ENCODE data around the gene RASGEF1B.

RASGEF1B gene

DNA sequence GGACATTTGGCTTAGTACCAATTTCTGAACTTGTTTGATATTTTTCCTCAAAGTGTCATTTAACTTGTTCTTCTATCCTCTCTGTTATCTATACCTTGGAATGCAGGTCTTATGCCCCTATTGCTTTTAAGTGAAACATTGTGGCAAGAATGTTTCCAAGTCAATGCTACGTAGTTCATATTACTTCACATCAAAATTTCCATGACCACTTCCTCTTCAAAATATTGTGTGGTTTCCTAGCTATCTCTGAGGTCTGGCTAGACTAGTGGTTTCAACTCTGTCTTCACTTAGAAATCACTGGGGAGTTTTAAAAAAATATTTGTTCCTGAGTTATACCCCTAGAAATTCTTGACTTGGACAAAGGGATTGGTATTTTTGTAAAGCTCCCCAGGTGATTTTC lies 20.2 kb upstream of the RASGEF1B start:
- H3K4me1 ChIP-seq (ENCODE audit: low read length): peaks cover 50% of the 10 kb centered on the region
- TF ChIP-seq, protein P1, sequence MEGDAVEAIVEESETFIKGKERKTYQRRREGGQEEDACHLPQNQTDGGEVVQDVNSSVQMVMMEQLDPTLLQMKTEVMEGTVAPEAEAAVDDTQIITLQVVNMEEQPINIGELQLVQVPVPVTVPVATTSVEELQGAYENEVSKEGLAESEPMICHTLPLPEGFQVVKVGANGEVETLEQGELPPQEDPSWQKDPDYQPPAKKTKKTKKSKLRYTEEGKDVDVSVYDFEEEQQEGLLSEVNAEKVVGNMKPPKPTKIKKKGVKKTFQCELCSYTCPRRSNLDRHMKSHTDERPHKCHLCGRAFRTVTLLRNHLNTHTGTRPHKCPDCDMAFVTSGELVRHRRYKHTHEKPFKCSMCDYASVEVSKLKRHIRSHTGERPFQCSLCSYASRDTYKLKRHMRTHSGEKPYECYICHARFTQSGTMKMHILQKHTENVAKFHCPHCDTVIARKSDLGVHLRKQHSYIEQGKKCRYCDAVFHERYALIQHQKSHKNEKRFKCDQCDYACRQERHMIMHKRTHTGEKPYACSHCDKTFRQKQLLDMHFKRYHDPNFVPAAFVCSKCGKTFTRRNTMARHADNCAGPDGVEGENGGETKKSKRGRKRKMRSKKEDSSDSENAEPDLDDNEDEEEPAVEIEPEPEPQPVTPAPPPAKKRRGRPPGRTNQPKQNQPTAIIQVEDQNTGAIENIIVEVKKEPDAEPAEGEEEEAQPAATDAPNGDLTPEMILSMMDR (IDR thresholded peaks at IDR 0.05; ENCODE audit: low read depth, low read length): no peak
- TF ChIP-seq EZH2phosphoT487 (IDR thresholded peaks at IDR 0.05; ENCODE audit: low read depth): no peak
- H4K20me1 ChIP-seq (ENCODE audit: insufficient read depth, low read length): no peaks in the 10 kb centered on the region
- H3K27ac ChIP-seq (ENCODE audit: low read length): peak overlapping the region; percentile 59
- H3K36me3 ChIP-seq (replicated peaks; ENCODE audit: low read depth, low read length): peaks cover 17% of the 10 kb centered on the region
- 0 out of 2 replicates have a peak overlapping the region, but pooled peaks have one; percentile 5 for H3K4me2 ChIP-seq (ENCODE audit: low read length)
- H3K79me2 ChIP-seq (ENCODE audit: low read length): no peaks in the 10 kb centered on the region
- no peak overlapping the region for H3K4me3 ChIP-seq (ENCODE audit: low read length)
- H3K9me3 ChIP-seq (ENCODE audit: insufficient read depth, low read length): 0 out of 2 replicates have a peak, but pooled peaks cover 3% of the 10 kb centered on the region
- no peak overlapping the region for H3K9ac ChIP-seq (ENCODE audit: low read length)
- no peak overlapping the region for H2AFZ ChIP-seq (ENCODE audit: low read depth, low read length)
- no peaks in the 10 kb centered on the region for H3K27me3 ChIP-seq (ENCODE audit: low read depth, low read length)

DNA sequence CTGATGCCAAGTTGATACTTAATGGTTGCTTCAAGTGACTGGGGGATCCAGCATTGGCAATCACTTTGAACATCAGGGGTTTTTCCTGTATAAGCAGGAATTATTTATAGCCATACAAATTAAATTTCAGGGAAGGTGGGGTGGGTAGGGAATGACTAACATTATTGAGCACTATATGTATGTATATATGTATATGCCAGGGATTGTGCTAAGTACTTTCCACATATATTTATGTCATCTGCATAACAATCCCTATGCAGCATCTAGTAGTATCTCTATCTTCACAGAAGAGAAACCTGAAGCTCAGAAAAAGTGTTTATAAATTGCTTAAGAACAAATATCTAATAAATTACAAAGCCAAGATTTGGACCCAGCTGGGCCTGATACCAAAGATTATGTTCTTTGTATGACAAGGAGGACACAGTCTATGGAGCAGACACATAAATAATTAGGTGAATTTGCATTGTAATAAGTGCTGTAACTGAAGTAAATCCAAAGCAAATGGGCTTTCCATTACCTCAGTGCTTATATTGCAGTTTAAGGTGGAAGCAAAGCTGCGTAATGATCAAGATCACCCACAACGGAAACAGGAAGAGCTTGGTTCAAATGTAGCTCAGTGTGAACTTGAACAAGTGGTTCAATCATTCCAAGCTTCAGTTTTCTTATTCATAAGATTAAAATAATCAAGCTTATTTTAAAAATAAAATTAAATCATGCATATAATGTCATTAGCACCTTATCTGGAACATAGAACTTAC lies 18.9 kb upstream of the RASGEF1B start:
- Histone ChIP-seq H3K27ac (ENCODE audit: low read length) (no peak overlapping the region), H3K9ac (ENCODE audit: low read length) (no peak overlapping the region), H3K79me2 (ENCODE audit: low read length) (no peaks in the 10 kb centered on the region), H3K4me3 (ENCODE audit: low read length) (no peak overlapping the region), H3K36me3 (replicated peaks; ENCODE audit: low read depth, low read length) (peaks cover 14% of the 10 kb centered on the region), H3K4me2 (ENCODE audit: low read length) (no peak overlapping the region), H3K9me3 (ENCODE audit: insufficient read depth, low read length) (0 out of 2 replicates have a peak, but pooled peaks cover 3% of the 10 kb centered on the region), H2AFZ (ENCODE audit: low read depth, low read length) (no peak overlapping the region), H3K4me1 (ENCODE audit: low read length) (peaks cover 44% of the 10 kb centered on the region), H4K20me1 (ENCODE audit: insufficient read depth, low read length) (no peaks in the 10 kb centered on the region), H3K27me3 (ENCODE audit: low read depth, low read length) (no peaks in the 10 kb centered on the region)
- TF ChIP-seq EZH2phosphoT487 (IDR thresholded peaks at IDR 0.05; ENCODE audit: low read depth): no peak
- TF ChIP-seq, protein P1 (IDR thresholded peaks at IDR 0.05; ENCODE audit: low read depth, low read length): no peak

DNA sequence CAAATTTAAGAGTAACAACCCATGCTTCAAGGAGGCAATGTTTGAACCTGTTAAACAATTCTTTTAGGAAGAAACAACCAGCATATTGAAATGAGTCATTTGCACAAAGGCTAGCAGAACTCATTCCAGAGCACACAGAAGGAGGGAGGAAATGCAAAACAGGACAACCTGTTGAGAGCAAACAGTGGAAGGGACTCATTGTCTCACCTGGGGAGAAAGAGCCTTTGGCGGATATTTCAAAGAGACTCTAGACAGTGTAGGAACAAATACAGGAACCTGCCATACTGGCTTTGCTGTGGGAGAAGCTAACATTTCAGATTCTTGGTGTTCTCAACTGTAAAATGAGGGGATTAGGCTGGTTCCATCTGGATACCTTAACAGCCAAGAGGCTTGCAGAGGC lies 14.8 kb upstream of the RASGEF1B start:
- TF ChIP-seq EZH2phosphoT487 (IDR thresholded peaks at IDR 0.05; ENCODE audit: low read depth): no peak
- TF ChIP-seq, protein P1 (IDR thresholded peaks at IDR 0.05; ENCODE audit: low read depth, low read length): no peak
- Histone ChIP-seq H3K27me3 (ENCODE audit: low read depth, low read length) (no peaks in the 10 kb centered on the region), H3K27ac (ENCODE audit: low read length) (no peak overlapping the region), H3K9me3 (ENCODE audit: insufficient read depth, low read length) (no peaks in the 10 kb centered on the region), H3K79me2 (ENCODE audit: low read length) (no peaks in the 10 kb centered on the region), H2AFZ (ENCODE audit: low read depth, low read length) (no peak overlapping the region), H4K20me1 (ENCODE audit: insufficient read depth, low read length) (no peaks in the 10 kb centered on the region), H3K4me3 (ENCODE audit: low read length) (no peak overlapping the region), H3K36me3 (replicated peaks; ENCODE audit: low read depth, low read length) (no peaks in the 10 kb centered on the region), H3K9ac (ENCODE audit: low read length) (no peak overlapping the region), H3K4me1 (ENCODE audit: low read length) (peaks cover 10% of the 10 kb centered on the region; the same call in 1 of the 2 replicates), H3K4me2 (ENCODE audit: low read length) (no peak overlapping the region)

DNA sequence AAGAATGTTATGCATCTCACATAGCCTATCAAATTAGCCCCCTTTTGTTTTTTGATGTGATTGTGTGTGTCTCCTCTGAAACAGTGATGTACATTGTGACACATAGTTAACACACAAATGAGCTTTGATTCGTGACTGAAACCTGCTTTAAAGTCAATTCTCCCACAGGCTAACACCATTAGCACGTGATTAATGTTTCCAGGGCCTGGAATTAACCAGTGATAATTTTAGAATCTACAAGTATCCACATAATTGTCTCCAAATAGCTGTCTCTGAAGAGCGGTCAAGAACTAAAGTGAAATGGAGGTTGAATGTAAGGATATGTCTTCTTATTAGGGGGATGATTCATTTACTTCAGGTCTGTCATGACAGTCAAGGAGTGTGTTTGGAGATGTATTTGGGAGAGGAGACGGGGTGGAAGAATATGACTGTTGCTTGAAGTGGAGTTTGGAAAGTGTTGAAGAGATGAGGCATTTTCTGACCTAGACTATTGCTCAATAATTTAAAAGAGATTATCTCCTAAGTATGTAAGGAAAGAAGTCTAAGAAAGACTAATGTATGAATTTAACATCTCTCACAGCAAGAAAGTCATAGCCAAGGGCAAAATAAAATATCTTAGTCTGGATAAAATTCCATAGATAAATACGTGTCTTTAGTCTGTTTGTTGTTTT lies 13.7 kb upstream of the RASGEF1B start:
- Histone ChIP-seq H3K4me1 (ENCODE audit: low read length) (peaks cover 10% of the 10 kb centered on the region; the same call in 1 of the 2 replicates), H3K9ac (ENCODE audit: low read length) (no peak overlapping the region)
- TF ChIP-seq, protein P1 (IDR thresholded peaks at IDR 0.05; ENCODE audit: low read depth, low read length): no peak
- TF ChIP-seq EZH2phosphoT487 (IDR thresholded peaks at IDR 0.05; ENCODE audit: low read depth): no peak

More for the DNA sequence above, 13.7 kb upstream of the RASGEF1B start:
- H3K4me3 ChIP-seq (ENCODE audit: low read length): no peak overlapping the region
- no peak overlapping the region for H3K4me2 ChIP-seq (ENCODE audit: low read length)
- H3K36me3 ChIP-seq (replicated peaks; ENCODE audit: low read depth, low read length): no peaks in the 10 kb centered on the region
- no peaks in the 10 kb centered on the region for H3K9me3 ChIP-seq (ENCODE audit: insufficient read depth, low read length)
- H2AFZ ChIP-seq (ENCODE audit: low read depth, low read length): no peak overlapping the region
- H3K27ac ChIP-seq (ENCODE audit: low read length): no peak overlapping the region
- no peaks in the 10 kb centered on the region for H3K79me2 ChIP-seq (ENCODE audit: low read length)
- H4K20me1 ChIP-seq (ENCODE audit: insufficient read depth, low read length): no peaks in the 10 kb centered on the region
- no peaks in the 10 kb centered on the region for H3K27me3 ChIP-seq (ENCODE audit: low read depth, low read length)
